Transverse colon (tissue), 3 donors: ENCODE results near the gene SEMA6B.

ENCODE experiments used
- CTCF ChIP-seq, 5 experiments: fragments of 200-600 bp in 3 of 5; fragments of 450-650 bp in 2 of 5; sonication (generic) in 3 of 5; IDR thresholded peaks; 1 replicate in 2 of 5; 2 replicates in 3 of 5; pipeline ENCODE4 v1.5.1; 2016 to 2017; ENCODE audit warnings: antibody characterized with exemption in 5 of 5, inconsistent platforms in 3 of 5, mild to moderate bottlenecking in 2 of 5, moderate library complexity in 1 of 5
- EP300 ChIP-seq: sonication (generic); formaldehyde crosslinking; IDR thresholded peaks from one replicate; pipeline ENCODE4 v1.6.1; 2017; ENCODE audit warnings: antibody characterized with exemption, low read depth
- POLR2A ChIP-seq: fragments of 450-650 bp; IDR thresholded peaks from one replicate; pipeline ENCODE4 v1.6.1; 2016; ENCODE audit warnings: antibody characterized with exemption, mild to moderate bottlenecking, moderate library complexity

GRCh38 chr19:4525563-4526002 lies 33.9 kb downstream of the SEMA6B start:
- TF ChIP-seq CTCF (IDR thresholded peaks at IDR 0.05) (no peak), POLR2A (no peak), EP300 (no peak)
